ENCODE measurements around the gene MED29. TPM values are rescaled to one million over a fixed set of nuclear protein-coding genes. Genes with fewer than 3 reads are reported as not detected.
A peak's percentile ranks its signal among the peaks of the same experiment; 100 is the strongest.

The MED29 gene
- total and polyA plus RNA-seq, 2 of the 4 experiments (the other 2 are of a cell fraction): 17.6 to 28.8 TPM

DNA sequence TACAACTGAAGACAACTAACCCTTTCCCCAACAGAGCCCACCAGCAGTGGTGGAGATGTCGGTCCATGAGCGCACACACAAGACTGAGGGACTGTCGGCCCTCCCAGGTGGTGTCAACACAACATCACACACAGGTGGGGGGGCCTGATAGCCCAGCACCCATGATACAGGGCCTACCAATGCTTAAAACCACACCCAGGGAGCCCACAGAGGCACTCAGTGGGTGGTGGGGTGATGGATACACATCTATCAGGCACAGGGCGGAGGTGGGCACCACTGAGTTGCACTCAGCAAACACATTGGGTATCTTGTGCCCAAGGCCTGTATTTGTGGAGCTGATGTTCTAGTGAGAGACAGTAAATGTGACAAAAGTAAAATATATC, 8.5 kb downstream of the MED29 start:
- Histone ChIP-seq H3K4me1 (ENCODE audit: control insufficient read depth, insufficient read depth, low read length) (peaks cover 27% of the 10 kb centered on the region), H2BK20ac (ENCODE audit: low read depth, low read length) (peak overlapping the region; percentile 20; the same call in 1 of the 2 replicates), H3K4me3 (ENCODE audit: insufficient read depth, low read depth, low read length) (no peak overlapping the region), H4K20me1 (ENCODE audit: insufficient read depth, low read length) (peaks cover 17% of the 10 kb centered on the region), H3K27ac (ENCODE audit: insufficient read depth, low read length) (no peak overlapping the region), H2BK15ac (ENCODE audit: low read depth, low read length) (0 out of 3 replicates have a peak overlapping the region, but pooled peaks have one; percentile 28), H3K4me2 (ENCODE audit: low read depth, low read length) (no peak overlapping the region), H3K18ac (ENCODE audit: low read depth, low read length) (no peak overlapping the region), H2AFZ (replicated peaks; ENCODE audit: low read length, poor library complexity) (no peak overlapping the region), H3K9me3 (ENCODE audit: control insufficient read depth, insufficient read depth, low read length) (no peaks in the 10 kb centered on the region), H4K5ac (ENCODE audit: low read depth, low read length) (no peak overlapping the region), H4K91ac (ENCODE audit: insufficient read depth, low read depth, low read length) (no peak overlapping the region), H2BK5ac (ENCODE audit: low read depth, low read length, poor library complexity, severe bottlenecking) (no peak overlapping the region), H3K14ac (replicated peaks; ENCODE audit: low read depth, low read length) (no peak overlapping the region), H3K9ac (ENCODE audit: low read depth, low read length) (no peak overlapping the region), H2AK9ac (replicated peaks; ENCODE audit: low read depth, low read length, poor library complexity) (peak overlapping the region; percentile 9), H3K4ac (ENCODE audit: low read depth, low read length) (no peak overlapping the region), H3K9me1 (ENCODE audit: insufficient read depth, low read length) (peaks cover 11% of the 10 kb centered on the region), H2BK120ac (ENCODE audit: low read depth, low read length) (no peak overlapping the region), H4K8ac (ENCODE audit: low read depth in 2 of 2, low read length in 2 of 2) (no peak overlapping the region), H3K36me3 (ENCODE audit: control insufficient read depth, insufficient read depth, low read length) (peaks cover 11% of the 10 kb centered on the region), H3K27me3 (ENCODE audit: control insufficient read depth, insufficient read depth, low read length) (no peaks in the 10 kb centered on the region), H3K56ac (ENCODE audit: extremely low read depth, insufficient read depth, low read length) (no peak overlapping the region), H3K23ac (ENCODE audit: low read depth, low read length) (no peak overlapping the region), H2AK5ac (ENCODE audit: low read depth, low read length) (peak overlapping the region; percentile 32; the same call in 1 of the 2 replicates), H3K79me1 (ENCODE audit: low read depth in 1 of 2, low read length in 2 of 2) (peaks cover 0 to 43% of the 10 kb centered on the region in 2 experiments; a peak in 2 of 4 replicates)
- DNase-seq (no peak), ATAC-seq (ENCODE audit: low read depth) (no peak)
- no CpG with 5 or more reads among the region's 4 CpGs for WGBS, 2 experiments (ENCODE audit: extremely low coverage in 2 of 2, insufficient read length in 1 of 2)
- dilution Hi-C loops (cut with HindIII; ENCODE audit: low sequenced_read_pairs, unreplicated experiment): no loop called here
- in situ Hi-C loops (cut with MboI; ENCODE audit: low sequenced_read_pairs): no loop called here
- intact Hi-C loops (cut with micrococcal nuclease): no loop called here
- TF ChIP-seq BHLHE40 (IDR thresholded peaks at IDR 0.05; ENCODE audit: low read depth, low read length) (no peak), SMC3 (IDR thresholded peaks at IDR 0.05; ENCODE audit: low read depth, low read length) (no peak), FOS (IDR thresholded peaks at IDR 0.05; ENCODE audit: low read depth, low read length) (no peak), MAZ (IDR thresholded peaks at IDR 0.05; ENCODE audit: borderline replicate concordance, low read depth, low read length) (no peak), RFX5 (IDR thresholded peaks at IDR 0.05; ENCODE audit: low read depth, low read length) (no peak), POLR2A (IDR thresholded peaks at IDR 0.05; ENCODE audit: low read depth, low read length) (no peak), CHD1 (IDR thresholded peaks at IDR 0.05; ENCODE audit: low read depth, low read length) (no peak), MXI1 (IDR thresholded peaks at IDR 0.05; ENCODE audit: borderline replicate concordance, low read depth, low read length) (no peak), RCOR1 (IDR thresholded peaks at IDR 0.05; ENCODE audit: insufficient replicate concordance, low read length) (no peak), RAD21 (IDR thresholded peaks at IDR 0.05; ENCODE audit: low read length) (no peak), MAFK (IDR thresholded peaks at IDR 0.05; ENCODE audit: low read depth, low read length) (no peak), NFE2L2 (IDR thresholded peaks at IDR 0.05; ENCODE audit: low read depth, low read length) (no peak)
- TF ChIP-seq, protein P1, sequence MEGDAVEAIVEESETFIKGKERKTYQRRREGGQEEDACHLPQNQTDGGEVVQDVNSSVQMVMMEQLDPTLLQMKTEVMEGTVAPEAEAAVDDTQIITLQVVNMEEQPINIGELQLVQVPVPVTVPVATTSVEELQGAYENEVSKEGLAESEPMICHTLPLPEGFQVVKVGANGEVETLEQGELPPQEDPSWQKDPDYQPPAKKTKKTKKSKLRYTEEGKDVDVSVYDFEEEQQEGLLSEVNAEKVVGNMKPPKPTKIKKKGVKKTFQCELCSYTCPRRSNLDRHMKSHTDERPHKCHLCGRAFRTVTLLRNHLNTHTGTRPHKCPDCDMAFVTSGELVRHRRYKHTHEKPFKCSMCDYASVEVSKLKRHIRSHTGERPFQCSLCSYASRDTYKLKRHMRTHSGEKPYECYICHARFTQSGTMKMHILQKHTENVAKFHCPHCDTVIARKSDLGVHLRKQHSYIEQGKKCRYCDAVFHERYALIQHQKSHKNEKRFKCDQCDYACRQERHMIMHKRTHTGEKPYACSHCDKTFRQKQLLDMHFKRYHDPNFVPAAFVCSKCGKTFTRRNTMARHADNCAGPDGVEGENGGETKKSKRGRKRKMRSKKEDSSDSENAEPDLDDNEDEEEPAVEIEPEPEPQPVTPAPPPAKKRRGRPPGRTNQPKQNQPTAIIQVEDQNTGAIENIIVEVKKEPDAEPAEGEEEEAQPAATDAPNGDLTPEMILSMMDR (conservative IDR thresholded peaks at IDR 0.05; ENCODE audit: low read depth, low read length): no peak
- TF ChIP-seq, protein P2, sequence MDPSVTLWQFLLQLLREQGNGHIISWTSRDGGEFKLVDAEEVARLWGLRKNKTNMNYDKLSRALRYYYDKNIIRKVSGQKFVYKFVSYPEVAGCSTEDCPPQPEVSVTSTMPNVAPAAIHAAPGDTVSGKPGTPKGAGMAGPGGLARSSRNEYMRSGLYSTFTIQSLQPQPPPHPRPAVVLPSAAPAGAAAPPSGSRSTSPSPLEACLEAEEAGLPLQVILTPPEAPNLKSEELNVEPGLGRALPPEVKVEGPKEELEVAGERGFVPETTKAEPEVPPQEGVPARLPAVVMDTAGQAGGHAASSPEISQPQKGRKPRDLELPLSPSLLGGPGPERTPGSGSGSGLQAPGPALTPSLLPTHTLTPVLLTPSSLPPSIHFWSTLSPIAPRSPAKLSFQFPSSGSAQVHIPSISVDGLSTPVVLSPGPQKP (IDR thresholded peaks at IDR 0.05; ENCODE audit: borderline replicate concordance, low read depth, low read length): no peak
- TF ChIP-seq, protein P3, sequence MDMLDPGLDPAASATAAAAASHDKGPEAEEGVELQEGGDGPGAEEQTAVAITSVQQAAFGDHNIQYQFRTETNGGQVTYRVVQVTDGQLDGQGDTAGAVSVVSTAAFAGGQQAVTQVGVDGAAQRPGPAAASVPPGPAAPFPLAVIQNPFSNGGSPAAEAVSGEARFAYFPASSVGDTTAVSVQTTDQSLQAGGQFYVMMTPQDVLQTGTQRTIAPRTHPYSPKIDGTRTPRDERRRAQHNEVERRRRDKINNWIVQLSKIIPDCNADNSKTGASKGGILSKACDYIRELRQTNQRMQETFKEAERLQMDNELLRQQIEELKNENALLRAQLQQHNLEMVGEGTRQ (IDR thresholded peaks at IDR 0.05; ENCODE audit: low read depth, low read length): no peak
- ChIA-PET CTCF (interaction anchor here (2.0 kb wide), 1 partner anchor 12 kb away, joined by 10 read pairs; the partner anchor contains the start of gene PLEKHG2), POLR2A (ENCODE audit: unreplicated experiment) (interaction anchor here (0.6 kb wide), 1 partner anchor 36 kb away, joined by 3 read pairs; the partner anchor contains the start of gene RPS16)
- no TSS peak for BruUV-seq (replicated peaks)
